Measurements from ENCODE around the gene KLC1. TPM values are rescaled to one million over a fixed set of nuclear protein-coding genes. Genes with fewer than 3 reads are reported as not detected.
A peak's percentile ranks its signal among the peaks of the same experiment; 100 is the strongest.

The KLC1 gene
- total RNA-seq, 1 donor from 2014 or later = 266 TPM

DNA sequence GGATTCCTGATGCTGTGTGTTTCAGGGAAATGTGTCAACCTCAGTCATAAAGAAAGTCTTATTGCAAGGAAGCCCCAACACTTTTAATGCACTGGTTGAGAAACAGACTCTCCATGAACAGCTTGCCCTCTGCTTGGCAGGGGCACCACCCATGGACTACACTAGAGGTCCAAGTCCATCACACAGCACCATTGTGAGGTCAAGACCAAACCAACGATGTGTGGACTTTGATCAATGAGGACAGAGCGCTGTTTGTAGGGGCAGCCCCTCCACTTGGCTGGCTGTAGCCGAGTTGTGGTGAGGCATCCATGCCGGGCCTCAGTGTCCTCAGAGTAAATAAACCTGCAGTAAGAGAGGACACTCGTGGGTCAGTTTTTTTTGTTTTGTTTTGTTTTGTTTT is 116.4 kb downstream of the KLC1 start:
- no peak for DNase-seq (ENCODE audit: low read depth)
- Histone ChIP-seq H3K36me3 (ENCODE audit: control insufficient read depth, insufficient read depth, low read length) (no peaks in the 10 kb centered on the region), H3K27me3 (ENCODE audit: control insufficient read depth, insufficient read depth, low read length) (no peaks in the 10 kb centered on the region), H3K4me3 (ENCODE audit: low read depth, low read length) (no peak overlapping the region)
- no peak for TF ChIP-seq CTCF (IDR thresholded peaks at IDR 0.05; ENCODE audit: insufficient read depth, low read length, poor library complexity, severe bottlenecking)

- H3K27me3 ChIP-seq (ENCODE audit: control insufficient read depth, insufficient read depth, low read length) = no peaks in the 10 kb centered on the region
- H3K36me3 ChIP-seq (ENCODE audit: control insufficient read depth, insufficient read depth, low read length) = no peaks in the 10 kb centered on the region
- DNase-seq (ENCODE audit: low read depth) = peak; percentile 41
- no peak overlapping the region for H3K4me3 ChIP-seq (ENCODE audit: low read depth, low read length)
- TF ChIP-seq CTCF (IDR thresholded peaks at IDR 0.05; ENCODE audit: insufficient read depth, low read length, poor library complexity, severe bottlenecking) = no peak
These were observed 117.7 kb downstream of the KLC1 start for GRCh38 chr14:103746701-103747100.

DNA sequence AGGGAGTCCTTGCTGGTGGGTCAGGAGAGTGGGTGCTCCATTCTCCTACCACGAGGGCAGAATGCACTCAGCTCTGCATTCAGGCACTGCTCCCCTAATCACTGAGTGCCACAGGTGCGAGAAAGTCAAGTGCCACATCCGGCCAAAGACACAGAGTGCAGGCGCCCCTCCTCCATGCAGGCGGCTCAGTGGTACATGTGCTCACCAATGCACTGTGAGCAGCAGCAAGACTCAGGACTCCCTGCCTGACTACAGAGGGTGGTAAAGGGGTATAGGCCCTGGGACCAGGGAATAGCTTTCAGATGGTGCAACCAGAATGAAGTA is 119.5 kb downstream of the KLC1 start:
- TF ChIP-seq CTCF (IDR thresholded peaks at IDR 0.05; ENCODE audit: insufficient read depth, low read length, poor library complexity, severe bottlenecking) = no peak

DNA sequence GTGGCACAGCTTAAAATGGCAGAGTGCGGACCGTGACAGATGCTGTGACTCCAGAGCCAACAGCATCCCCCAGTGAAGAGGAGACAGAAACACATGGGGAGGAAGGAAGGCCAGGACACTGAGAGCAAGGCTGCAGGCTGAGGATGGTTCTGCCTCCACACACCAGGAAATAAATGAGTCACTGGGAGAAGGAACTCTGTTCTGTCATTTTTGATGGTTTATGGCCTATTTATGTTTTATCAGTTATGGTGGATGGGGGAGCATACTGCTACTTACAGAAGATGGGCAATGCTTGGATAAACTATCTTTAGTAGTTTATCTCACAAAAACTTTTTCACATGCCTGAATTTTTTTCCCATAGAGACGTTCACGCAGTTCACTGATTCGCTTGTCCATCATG is 120.4 kb downstream of the KLC1 start:
- no peak for DNase-seq (ENCODE audit: low read depth)
- no peaks in the 10 kb centered on the region for H3K36me3 ChIP-seq (ENCODE audit: control insufficient read depth, insufficient read depth, low read length)
- no peaks in the 10 kb centered on the region for H3K27me3 ChIP-seq (ENCODE audit: control insufficient read depth, insufficient read depth, low read length)
- no peak overlapping the region for H3K4me3 ChIP-seq (ENCODE audit: low read depth, low read length)
- no peak for TF ChIP-seq CTCF (IDR thresholded peaks at IDR 0.05; ENCODE audit: insufficient read depth, low read length, poor library complexity, severe bottlenecking)

More for the DNA sequence above, 119.5 kb downstream of the KLC1 start:
- Histone ChIP-seq H3K27me3 (ENCODE audit: control insufficient read depth, insufficient read depth, low read length) (no peaks in the 10 kb centered on the region), H3K4me3 (ENCODE audit: low read depth, low read length) (no peak overlapping the region), H3K36me3 (ENCODE audit: control insufficient read depth, insufficient read depth, low read length) (no peaks in the 10 kb centered on the region)
- DNase-seq (ENCODE audit: low read depth) = no peak

GRCh38 chr14:103749860-103750259 is 120.8 kb downstream of the KLC1 start:
- no peak for DNase-seq (ENCODE audit: low read depth)
- Histone ChIP-seq H3K4me3 (ENCODE audit: low read depth, low read length) (no peak overlapping the region), H3K27me3 (ENCODE audit: control insufficient read depth, insufficient read depth, low read length) (no peaks in the 10 kb centered on the region), H3K36me3 (ENCODE audit: control insufficient read depth, insufficient read depth, low read length) (no peaks in the 10 kb centered on the region)
- TF ChIP-seq CTCF (IDR thresholded peaks at IDR 0.05; ENCODE audit: insufficient read depth, low read length, poor library complexity, severe bottlenecking) = no peak

Other genes with a start within 250 kb of the KLC1 start
- gene MARK3, start 243.8 kb upstream of the KLC1 start, total RNA-seq = 64.4 and 74.1 TPM in 2 replicates
- 67.7 and 78.7 TPM in 2 replicates for gene CKB, start 106.4 kb upstream of the KLC1 start, total RNA-seq
- gene TRMT61A, start 100.0 kb upstream of the KLC1 start, total RNA-seq = 15.6 and 17.1 TPM in 2 replicates
- 37.9 and 40.8 TPM in 2 replicates for gene BAG5, start 66.6 kb upstream of the KLC1 start, total RNA-seq
- 83.8 and 86.7 TPM in 2 replicates for gene COA8, start 66.3 kb upstream of the KLC1 start, total RNA-seq
- gene XRCC3, start 86.2 kb downstream of the KLC1 start, total RNA-seq = 10.4 and 12.3 TPM in 2 replicates
- 52.9 and 53.9 TPM in 2 replicates for gene ZFYVE21, start 86.6 kb downstream of the KLC1 start, total RNA-seq
- gene PPP1R13B, start 218.4 kb downstream of the KLC1 start, total RNA-seq = 7.3 and 10.5 TPM in 2 replicates

All from kidney epithelial cell (primary cell).